ENCODE data around the gene CRX.
"Not testable (repeated sequence)": the region's sequence is repeated elsewhere in the genome, so short reads cannot be mapped to it uniquely, and the experiment has no call there.

Gene CRX

GRCh38 chr19:47804451-47804850, 17.3 kb upstream of the CRX start, which contains the start of gene TPRX1:
TSS of gene TPRX1 (minus strand) at chr19:47804551. CDS start at chr19:47804539, 12 bp downstream.
- DNase-seq: not testable (repeated sequence)

GRCh38 chr19:47805313-47805712, 16.4 kb upstream of the CRX start:
- no peak for DNase-seq

GRCh38 chr19:47806435-47806834, 15.3 kb upstream of the CRX start:
- no peak for DNase-seq

GRCh38 chr19:47813304-47813994, 8.3 kb upstream of the CRX start:
- DNase-seq: peak; percentile 81

GRCh38 chr19:47813995-47814328, 7.8 kb upstream of the CRX start:
- DNase-seq: no peak

GRCh38 chr19:47816270-47816669, 5.5 kb upstream of the CRX start:
- DNase-seq: not testable (repeated sequence)

GRCh38 chr19:47818221-47818620, 3.5 kb upstream of the CRX start:
- not testable (repeated sequence) for DNase-seq

GRCh38 chr19:47819858-47820257, 1.9 kb upstream of the CRX start:
- DNase-seq: no peak

- DNase-seq: no peak
Observed at GRCh38 chr19:47820410-47820809, 1.3 kb upstream of the CRX start.

GRCh38 chr19:47824396-47824795, 2.7 kb downstream of the CRX start:
- no peak for DNase-seq

- no peak for DNase-seq
Observed at GRCh38 chr19:47826800-47827199, 5.1 kb downstream of the CRX start.

- DNase-seq: no peak
Observed at GRCh38 chr19:47832723-47833122, 11.0 kb downstream of the CRX start.

- DNase-seq: no peak
Observed at GRCh38 chr19:47836038-47836437, 14.3 kb downstream of the CRX start.

GRCh38 chr19:47839411-47839810, 17.7 kb downstream of the CRX start:
- DNase-seq: no peak

- DNase-seq: no peak
Observed at GRCh38 chr19:47839913-47840312, 18.2 kb downstream of the CRX start.

GRCh38 chr19:47842941-47843340, 21.2 kb downstream of the CRX start:
- DNase-seq: no peak

- no peak for DNase-seq
Observed at GRCh38 chr19:47848425-47848822, 26.7 kb downstream of the CRX start.

- no peak for DNase-seq
Observed at GRCh38 chr19:47848823-47849473, 27.2 kb downstream of the CRX start.

GRCh38 chr19:47853003-47853402, 31.3 kb downstream of the CRX start:
- DNase-seq: no peak

- no peak for DNase-seq
Observed at GRCh38 chr19:47854459-47854858, 32.7 kb downstream of the CRX start.

GRCh38 chr19:47858231-47858630, 36.5 kb downstream of the CRX start:
- DNase-seq: not testable (repeated sequence)

GRCh38 chr19:47858646-47859285, 37.0 kb downstream of the CRX start, which contains the start of gene TPRX2:
TSS of gene TPRX2 (plus strand) at chr19:47859235. CDS start at chr19:47859247, 12 bp downstream.
- not testable (repeated sequence) for DNase-seq

- not testable (repeated sequence) for DNase-seq
Observed at GRCh38 chr19:47859838-47860237, 38.1 kb downstream of the CRX start.

Data from right forelimb (tissue), 1 donor.